ENCODE measurements around the gene SHF. TPM values are rescaled to one million over a fixed set of nuclear protein-coding genes. Genes with fewer than 3 reads are reported as not detected.

Gene SHF
- total and polyA plus RNA-seq, 2 of the 8 experiments (the other 6 are each of a cell fraction or from before 2014, with no cell fraction given): 13.1 to 26.7 TPM

DNA sequence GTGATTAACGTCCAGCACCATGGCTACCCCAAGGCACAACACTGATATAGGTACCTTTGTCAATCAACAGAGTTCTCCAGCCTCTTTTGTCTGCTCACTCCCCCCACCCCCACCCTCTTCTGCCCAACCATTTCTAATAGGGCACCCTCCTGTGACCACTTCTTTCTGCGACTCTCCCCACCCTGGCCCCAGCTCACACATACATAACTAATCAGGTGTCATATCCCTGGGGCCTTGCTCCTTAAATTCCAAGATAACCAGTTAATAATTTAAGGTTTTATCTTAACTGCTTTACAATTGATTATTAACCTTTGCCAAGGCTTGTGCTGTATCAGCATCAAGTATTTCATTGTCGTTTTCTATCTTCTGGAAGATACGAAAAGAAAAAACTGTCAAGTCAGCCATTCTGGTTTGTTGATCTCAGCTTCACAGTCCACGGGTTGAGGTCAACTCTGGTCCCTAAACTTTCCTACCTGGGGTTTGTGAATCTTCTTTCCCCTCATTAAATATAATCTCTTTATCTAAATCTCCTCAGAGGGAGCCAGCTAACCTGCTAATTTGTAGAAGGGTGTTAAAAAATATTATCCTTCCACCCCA, 37.0 kb upstream of the SHF start:
- Histone ChIP-seq H3K56ac (replicated peaks; ENCODE audit: insufficient read length, low read depth, low read length) (no peak overlapping the region), H4K91ac (replicated peaks; ENCODE audit: insufficient read length, low read length) (no peak overlapping the region), H2BK20ac (ENCODE audit: low read length) (no peak overlapping the region), H3K23ac (ENCODE audit: insufficient read length) (no peak overlapping the region), H2BK120ac (replicated peaks; ENCODE audit: low read depth, low read length) (no peak overlapping the region), H3K4ac (replicated peaks; ENCODE audit: insufficient read length, low read depth, low read length) (no peak overlapping the region), H2AFZ (ENCODE audit: low read length) (no peak overlapping the region), H4K5ac (ENCODE audit: insufficient read length, low read depth, low read length) (no peak overlapping the region), H2BK5ac (ENCODE audit: low read depth, low read length) (no peak overlapping the region), H3K4me1 (replicated peaks in 1 of 4; ENCODE audit: control insufficient read depth in 3 of 4, insufficient read depth in 4 of 4, low read length in 3 of 4) (no peaks in the 10 kb centered on the region), H4K20me1 (replicated peaks in 1 of 2; ENCODE audit: control insufficient read depth in 1 of 2, insufficient read depth in 2 of 2, low read length in 2 of 2) (no peaks in the 10 kb centered on the region), H3K9ac (replicated peaks in 1 of 4; ENCODE audit: extremely low read depth in 1 of 4, low read depth in 3 of 4, low read length in 3 of 4) (no peak overlapping the region), H4K8ac (ENCODE audit: extremely low read depth, insufficient read depth, low read length) (no peak overlapping the region), H3K27me3 (replicated peaks in 1 of 4; ENCODE audit: control insufficient read depth in 3 of 4, extremely low read depth in 1 of 4, insufficient read depth in 3 of 4, low read length in 3 of 4) (no peaks in the 10 kb centered on the region), H3K23me2 (ENCODE audit: low read depth, low read length) (no peaks in the 10 kb centered on the region), H3K79me1 (ENCODE audit: low read depth, low read length) (no peaks in the 10 kb centered on the region), H2BK12ac (ENCODE audit: low read depth, low read length) (no peak overlapping the region), H3K9me3 (ENCODE audit: insufficient read depth in 2 of 2, low read depth in 1 of 2, low read length in 1 of 2) (no peaks in the 10 kb centered on the region), H3K79me2 (ENCODE audit: control insufficient read depth in 1 of 2, insufficient read depth in 2 of 2, low read length in 2 of 2) (no peaks in the 10 kb centered on the region), H3K14ac (ENCODE audit: insufficient read length) (no peak overlapping the region), H3K4me3 (ENCODE audit: extremely low read depth in 1 of 4, insufficient read depth in 2 of 4, low read depth in 3 of 4, low read length in 4 of 4) (no peak overlapping the region), H3K4me2 (ENCODE audit: insufficient read depth in 1 of 2, low read depth in 2 of 2, low read length in 2 of 2) (no peak overlapping the region), H2AK5ac (ENCODE audit: low read depth, low read length) (no peak overlapping the region), H3K36me3 (ENCODE audit: control insufficient read depth in 2 of 4, insufficient read depth in 4 of 4, low read length in 3 of 4) (no peaks in the 10 kb centered on the region), H3K27ac (ENCODE audit: low read depth, low read length) (no peak overlapping the region), H2BK15ac (ENCODE audit: low read length) (no peak overlapping the region), H3K18ac (ENCODE audit: extremely low read depth, low read length) (no peak overlapping the region)
- DNase-seq (ENCODE audit: low read depth in 1 of 2, low spot score in 2 of 2): no peak
- WGBS, 2 experiments (ENCODE audit: extremely low coverage in 1 of 2, insufficient coverage in 1 of 2, insufficient read length in 1 of 2, insufficient replicate concordance in 2 of 2, low coverage in 1 of 2, low lambda C conversion rate in 2 of 2, missing lambda C conversion rate in 1 of 2): 62% methylated on average over 5 of the region's 5 CpGs; no CpG with 5 or more reads in 1 of the 2 experiments
- ChIA-PET POLR2A (ENCODE audit: partially characterized antibody) (interaction anchor here (0.7 to 1.1 kb wide), 2 partner anchors 20 to 62 kb away, joined by 3 read pairs; no protein-coding TSS in a partner anchor), CTCF (ENCODE audit: partially characterized antibody) (interaction anchor here (0.8 to 18.0 kb wide), 6 partner anchors 9 to 174 kb away, joined by 3 to 213 read pairs (median 6); partner anchors contain the start of gene SLC28A2)
- FAIRE-seq: no peak
